Choroid plexus epithelial cell (primary cell): ENCODE measurements around the gene PACC1.
A peak's percentile ranks its signal among the peaks of the same experiment; 100 is the strongest.

Source experiments
- DNase-seq: peaks from one replicate; pipeline ENCODE4 v3.0.0-alpha.2; 2010; ENCODE audit warnings: low read depth
- H3K4me3 ChIP-seq: 2 replicates; pipeline ENCODE4 v1.5.1; 2011; ENCODE audit warnings: low read depth, mild to moderate bottlenecking, control low read depth, low read length, moderate library complexity
- CTCF ChIP-seq: conservative IDR thresholded peaks from 2 replicates; pipeline ENCODE4 v1.5.1; 2011; ENCODE audit warnings: low read depth, mild to moderate bottlenecking, control low read depth, inconsistent platforms, low read length, moderate library complexity

PACC1 gene

GRCh38 chr1:212430955-212431394, 16.3 kb upstream of the PACC1 start:
- no peak overlapping the region for H3K4me3 ChIP-seq
- peak; percentile 33 for DNase-seq
- TF ChIP-seq CTCF, result no peak

DNA sequence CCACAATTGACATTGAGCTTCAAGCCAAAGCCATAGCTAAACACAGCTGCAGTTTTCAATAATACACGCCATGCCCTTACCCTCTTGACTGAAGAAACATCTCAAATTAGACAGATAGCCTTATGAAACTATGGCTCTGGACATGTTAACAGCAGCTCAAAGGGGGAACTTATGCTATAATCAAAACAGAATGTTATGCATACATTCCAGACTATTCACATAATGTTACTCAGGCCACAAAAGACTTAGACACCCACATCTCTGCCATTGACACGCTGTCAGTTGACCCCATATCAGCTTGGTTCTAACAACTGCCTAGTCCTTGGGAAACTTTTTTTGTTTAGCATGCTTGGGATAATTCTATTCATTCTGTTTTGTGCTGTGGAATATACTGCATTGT, 15.7 kb upstream of the PACC1 start:
- H3K4me3 ChIP-seq, result no peak overlapping the region
- peak; percentile 35 for DNase-seq
- TF ChIP-seq CTCF, result no peak

- H3K4me3 ChIP-seq, result no peak overlapping the region
- no peak for TF ChIP-seq CTCF
- no peak for DNase-seq
Observed at GRCh38 chr1:212428496-212428895, 13.8 kb upstream of the PACC1 start.

- no peak overlapping the region for H3K4me3 ChIP-seq
- no peak for DNase-seq
- no peak for TF ChIP-seq CTCF
Observed at GRCh38 chr1:212423879-212424278, 9.2 kb upstream of the PACC1 start.

GRCh38 chr1:212421165-212421564, 6.5 kb upstream of the PACC1 start:
- H3K4me3 ChIP-seq, result no peak overlapping the region
- no peak for TF ChIP-seq CTCF
- DNase-seq, result no peak

- no peak for DNase-seq
- peak overlapping the region; percentile 98 for H3K4me3 ChIP-seq
- TF ChIP-seq CTCF, result no peak
Observed at GRCh38 chr1:212415107-212415841, 588 bp upstream of the PACC1 start.

DNA sequence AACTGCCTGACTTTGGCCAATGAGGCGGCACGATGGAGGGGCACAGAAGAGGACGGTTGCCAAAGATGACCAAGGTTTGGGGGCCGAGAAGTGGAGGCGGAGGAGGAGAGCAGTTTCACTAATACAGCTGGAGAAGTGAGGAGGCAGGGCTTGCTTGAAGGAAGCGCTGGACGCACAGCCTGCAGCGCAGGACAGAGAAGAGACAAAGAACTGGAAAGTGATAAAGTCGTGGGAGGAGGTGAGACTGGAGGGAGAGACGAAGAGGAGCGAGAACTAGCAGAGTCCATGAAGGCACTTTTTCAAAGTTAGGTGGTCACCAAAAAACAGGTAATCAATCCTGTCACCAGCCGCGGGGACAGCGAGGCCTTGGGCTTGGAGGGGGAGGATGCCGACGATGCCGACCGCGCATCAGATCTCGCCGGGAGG, 771 bp downstream of the PACC1 start:
- H3K4me3 ChIP-seq, result peak overlapping the region; percentile 98
- peak; percentile 31 for DNase-seq
- TF ChIP-seq CTCF, result no peak
